ENCODE data around the gene EBF3. TPM values are rescaled to one million over a fixed set of nuclear protein-coding genes. Genes with fewer than 3 reads are reported as not detected.

Gene EBF3
- total RNA-seq, 1 donor from 2014 or later: 544 TPM

GRCh38 chr10:129888784-129889616 lies 75.1 kb downstream of the EBF3 start:
- peaks cover 90% of the 10 kb centered on the region for H3K4me1 Mint-ChIP-seq (ENCODE audit: low read depth, unreplicated experiment)
- peak overlapping the region; percentile 81 for H3K4me3 Mint-ChIP-seq (ENCODE audit: unreplicated experiment)
- peaks cover 6% of the 10 kb centered on the region for H3K36me3 Mint-ChIP-seq (ENCODE audit: unreplicated experiment)
- peaks cover 58% of the 10 kb centered on the region for H3K27me3 Mint-ChIP-seq (ENCODE audit: unreplicated experiment)
- DNase-seq: peak; percentile 92
- H3K9me3 Mint-ChIP-seq (ENCODE audit: unreplicated experiment): peaks cover 70% of the 10 kb centered on the region
- TF ChIP-seq CTCF (IDR thresholded peaks at IDR 0.05; ENCODE audit: partially characterized antibody, unreplicated experiment): peak; percentile 94
- H3K27ac Mint-ChIP-seq (ENCODE audit: unreplicated experiment): peak overlapping the region; percentile 90

GRCh38 chr10:129887986-129888783 lies 75.9 kb downstream of the EBF3 start:
- DNase-seq: no peak
- Mint-ChIP-seq H3K4me1 (ENCODE audit: low read depth, unreplicated experiment) (peaks cover 90% of the 10 kb centered on the region), H3K9me3 (ENCODE audit: unreplicated experiment) (peaks cover 70% of the 10 kb centered on the region), H3K27ac (ENCODE audit: unreplicated experiment) (peak overlapping the region; percentile 97), H3K27me3 (ENCODE audit: unreplicated experiment) (peaks cover 57% of the 10 kb centered on the region), H3K36me3 (ENCODE audit: unreplicated experiment) (peaks cover 6% of the 10 kb centered on the region), H3K4me3 (ENCODE audit: unreplicated experiment) (peak overlapping the region; percentile 81)
- TF ChIP-seq CTCF (IDR thresholded peaks at IDR 0.05; ENCODE audit: partially characterized antibody, unreplicated experiment): no peak

DNA sequence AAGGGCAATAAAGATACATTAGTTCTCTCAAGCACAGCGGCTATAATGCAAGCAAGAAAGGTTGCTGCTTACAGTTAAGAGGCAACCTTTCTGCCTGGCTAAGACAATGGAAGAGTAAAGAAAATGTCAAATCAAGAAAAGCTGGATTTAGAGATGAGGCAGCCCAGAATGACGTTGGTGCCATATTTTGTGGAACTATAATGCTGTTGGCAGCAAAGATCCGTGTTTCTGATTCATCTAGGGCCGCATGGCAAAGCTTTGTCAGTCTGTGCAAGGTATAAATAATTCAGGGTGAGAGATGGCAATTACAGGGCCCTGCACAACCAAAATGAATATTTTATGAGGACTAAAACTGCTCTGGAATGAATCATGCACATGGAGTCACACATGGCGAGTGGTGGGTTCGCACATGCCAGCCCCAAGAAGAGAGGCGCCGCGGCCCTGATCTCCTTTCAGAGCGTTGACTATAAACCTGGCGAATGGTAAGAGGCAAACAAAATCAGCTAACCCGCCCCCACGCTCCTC lies 76.6 kb downstream of the EBF3 start:
- Mint-ChIP-seq H3K4me3 (ENCODE audit: unreplicated experiment) (peak overlapping the region; percentile 81), H3K27me3 (ENCODE audit: unreplicated experiment) (peaks cover 59% of the 10 kb centered on the region), H3K4me1 (ENCODE audit: low read depth, unreplicated experiment) (peaks cover 90% of the 10 kb centered on the region), H3K36me3 (ENCODE audit: unreplicated experiment) (peaks cover 6% of the 10 kb centered on the region), H3K9me3 (ENCODE audit: unreplicated experiment) (peaks cover 70% of the 10 kb centered on the region), H3K27ac (ENCODE audit: unreplicated experiment) (peak overlapping the region; percentile 97)
- no peak for TF ChIP-seq CTCF (IDR thresholded peaks at IDR 0.05; ENCODE audit: partially characterized antibody, unreplicated experiment)
- no peak for DNase-seq

GRCh38 chr10:129886263-129886662 lies 77.8 kb downstream of the EBF3 start:
- H3K9me3 Mint-ChIP-seq (ENCODE audit: unreplicated experiment): peaks cover 66% of the 10 kb centered on the region
- H3K27ac Mint-ChIP-seq (ENCODE audit: unreplicated experiment): peak overlapping the region; percentile 97
- peaks cover 86% of the 10 kb centered on the region for H3K4me1 Mint-ChIP-seq (ENCODE audit: low read depth, unreplicated experiment)
- peak overlapping the region; percentile 81 for H3K4me3 Mint-ChIP-seq (ENCODE audit: unreplicated experiment)
- peaks cover 6% of the 10 kb centered on the region for H3K36me3 Mint-ChIP-seq (ENCODE audit: unreplicated experiment)
- TF ChIP-seq CTCF (IDR thresholded peaks at IDR 0.05; ENCODE audit: partially characterized antibody, unreplicated experiment): no peak
- H3K27me3 Mint-ChIP-seq (ENCODE audit: unreplicated experiment): peaks cover 57% of the 10 kb centered on the region
- no peak for DNase-seq

Data from glutamatergic neuron (in vitro differentiated cells).